H1 (cell line): ENCODE results near the gene CNFN.

Experiments
- JUND ChIP-seq: IDR thresholded peaks from 2 replicates; pipeline ENCODE4 v1.6.1; 2011; ENCODE audit warnings: mild to moderate bottlenecking, improper control_type of control experiment, low read length
- POLR2A ChIP-seq, 2 experiments: IDR thresholded peaks; 1 replicate in 1 of 2; 2 replicates in 1 of 2; pipeline ENCODE4 v1.6.1; 2011; ENCODE audit warnings: low read depth in 2 of 2, low read length in 2 of 2, mild to moderate bottlenecking in 2 of 2; ENCODE audit errors: control extremely low read depth in 1 of 2
- TAF1 ChIP-seq: IDR thresholded peaks from 2 replicates; pipeline ENCODE4 v1.6.1; 2011; ENCODE audit warnings: mild to moderate bottlenecking, low read depth, low read length
- TBP ChIP-seq: IDR thresholded peaks from 2 replicates; pipeline ENCODE4 v1.6.1; 2011; ENCODE audit warnings: low read depth, low read length, improper control_type of control experiment
- TF ChIP-seq, protein P1 (sequence below), 3 experiments: IDR thresholded peaks; 1 replicate in 2 of 3; 2 replicates in 1 of 3; pipeline versions ENCODE4 v1.5.1 to v1.6.1; 2011; ENCODE audit warnings: low read length in 3 of 3, mild to moderate bottlenecking in 3 of 3, inconsistent platforms in 2 of 3, low read depth in 1 of 3, moderate library complexity in 1 of 3; ENCODE audit not compliant: insufficient read depth in 1 of 3; ENCODE audit errors: control extremely low read depth in 1 of 3
- TF ChIP-seq, protein P2 (sequence below): IDR thresholded peaks from 2 replicates; pipeline ENCODE4 v1.6.1; 2011; ENCODE audit warnings: low read length, improper control_type of control experiment

DNA sequence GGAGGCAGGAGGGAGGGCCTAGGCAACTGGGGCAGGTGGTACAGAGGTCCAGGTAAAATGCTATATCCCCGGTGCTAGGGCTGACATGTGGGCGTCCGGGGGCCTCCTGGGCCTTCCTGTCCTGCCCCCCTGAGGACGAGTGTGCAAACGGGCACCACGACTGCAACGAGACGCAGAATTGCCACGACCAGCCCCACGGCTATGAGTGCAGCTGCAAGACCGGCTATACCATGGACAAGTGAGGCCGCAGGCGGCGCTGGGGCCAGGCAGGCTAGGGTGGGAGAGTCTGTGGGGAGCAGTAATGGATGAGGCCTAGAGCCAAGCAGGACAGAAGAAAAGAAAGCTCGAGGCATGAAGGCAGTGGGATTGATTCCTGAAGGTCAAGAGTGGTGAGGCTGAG, 21.3 kb downstream of the CNFN start:
- TF ChIP-seq, protein P1, sequence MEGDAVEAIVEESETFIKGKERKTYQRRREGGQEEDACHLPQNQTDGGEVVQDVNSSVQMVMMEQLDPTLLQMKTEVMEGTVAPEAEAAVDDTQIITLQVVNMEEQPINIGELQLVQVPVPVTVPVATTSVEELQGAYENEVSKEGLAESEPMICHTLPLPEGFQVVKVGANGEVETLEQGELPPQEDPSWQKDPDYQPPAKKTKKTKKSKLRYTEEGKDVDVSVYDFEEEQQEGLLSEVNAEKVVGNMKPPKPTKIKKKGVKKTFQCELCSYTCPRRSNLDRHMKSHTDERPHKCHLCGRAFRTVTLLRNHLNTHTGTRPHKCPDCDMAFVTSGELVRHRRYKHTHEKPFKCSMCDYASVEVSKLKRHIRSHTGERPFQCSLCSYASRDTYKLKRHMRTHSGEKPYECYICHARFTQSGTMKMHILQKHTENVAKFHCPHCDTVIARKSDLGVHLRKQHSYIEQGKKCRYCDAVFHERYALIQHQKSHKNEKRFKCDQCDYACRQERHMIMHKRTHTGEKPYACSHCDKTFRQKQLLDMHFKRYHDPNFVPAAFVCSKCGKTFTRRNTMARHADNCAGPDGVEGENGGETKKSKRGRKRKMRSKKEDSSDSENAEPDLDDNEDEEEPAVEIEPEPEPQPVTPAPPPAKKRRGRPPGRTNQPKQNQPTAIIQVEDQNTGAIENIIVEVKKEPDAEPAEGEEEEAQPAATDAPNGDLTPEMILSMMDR (IDR thresholded peaks at IDR 0.05; ENCODE audit: control extremely low read depth in 1 of 3, insufficient read depth in 1 of 3, low read depth in 1 of 3, low read length in 3 of 3): no peak
- no peak for TF ChIP-seq POLR2A (IDR thresholded peaks at IDR 0.05; ENCODE audit: control extremely low read depth in 1 of 2, low read depth in 2 of 2, low read length in 2 of 2)
- no peak for TF ChIP-seq TAF1
- no peak for TF ChIP-seq TBP
- TF ChIP-seq, protein P2, sequence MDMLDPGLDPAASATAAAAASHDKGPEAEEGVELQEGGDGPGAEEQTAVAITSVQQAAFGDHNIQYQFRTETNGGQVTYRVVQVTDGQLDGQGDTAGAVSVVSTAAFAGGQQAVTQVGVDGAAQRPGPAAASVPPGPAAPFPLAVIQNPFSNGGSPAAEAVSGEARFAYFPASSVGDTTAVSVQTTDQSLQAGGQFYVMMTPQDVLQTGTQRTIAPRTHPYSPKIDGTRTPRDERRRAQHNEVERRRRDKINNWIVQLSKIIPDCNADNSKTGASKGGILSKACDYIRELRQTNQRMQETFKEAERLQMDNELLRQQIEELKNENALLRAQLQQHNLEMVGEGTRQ: no peak
- TF ChIP-seq JUND: no peak
